ENCODE results near the gene ANKRD36C.

DNA sequence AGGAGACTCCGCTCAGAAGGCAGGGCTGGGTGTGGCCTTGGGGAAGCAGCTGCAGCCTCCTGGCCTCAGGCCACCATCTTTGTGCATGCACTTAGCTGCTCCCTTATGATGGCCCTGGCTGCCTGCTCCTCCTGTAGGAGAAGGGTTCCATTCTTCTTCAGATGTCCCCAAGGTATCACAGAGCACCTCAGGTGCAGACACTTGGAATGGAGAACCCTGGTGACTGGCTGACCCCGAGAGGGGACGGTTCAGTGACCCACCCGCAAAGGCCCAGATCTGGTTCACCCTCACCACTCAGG is 33.5 kb upstream of the ANKRD36C start:
- no peak for TF ChIP-seq CTCF (conservative IDR thresholded peaks at IDR 0.05; ENCODE audit: low read depth, low read length)
- TF ChIP-seq EZH2 (IDR thresholded peaks at IDR 0.05; ENCODE audit: low read length, unreplicated experiment) = no peak
